Ishikawa (cell line): Measurements from ENCODE around the gene TSTD2.

Experiments used
- CEBPB ChIP-seq: IDR thresholded peaks from 2 replicates; pipeline ENCODE4 v1.6.1; 2012
- CREB1 ChIP-seq: IDR thresholded peaks from 2 replicates; pipeline ENCODE4 v1.6.1; 2012; ENCODE audit warnings: low read depth
- EGR1 ChIP-seq: IDR thresholded peaks from 2 replicates; pipeline ENCODE4 v1.6.1; 2012
- EP300 ChIP-seq: IDR thresholded peaks from 2 replicates; pipeline ENCODE4 v1.6.1; 2012; ENCODE audit warnings: borderline replicate concordance
- FOXM1 ChIP-seq: IDR thresholded peaks from 2 replicates; pipeline ENCODE4 v1.6.1; 2012; ENCODE audit warnings: low read depth, borderline replicate concordance
- NFIC ChIP-seq: IDR thresholded peaks from 2 replicates; pipeline ENCODE4 v1.6.1; 2012
- RAD21 ChIP-seq: IDR thresholded peaks from 2 replicates; pipeline ENCODE4 v1.6.1; 2012; ENCODE audit warnings: low read depth
- TAF1 ChIP-seq: IDR thresholded peaks from 2 replicates; pipeline ENCODE4 v1.6.1; 2012; ENCODE audit warnings: low read depth, mild to moderate bottlenecking
- TCF12 ChIP-seq: IDR thresholded peaks from 2 replicates; pipeline ENCODE4 v1.6.1; 2012; ENCODE audit warnings: low read depth
- TEAD4 ChIP-seq: IDR thresholded peaks from 2 replicates; pipeline ENCODE4 v1.6.1; 2012
- YY1 ChIP-seq: IDR thresholded peaks from 2 replicates; pipeline ENCODE4 v1.6.1; 2012; ENCODE audit warnings: low read depth
- ZBTB7A ChIP-seq: IDR thresholded peaks from 2 replicates; pipeline ENCODE4 v1.6.1; 2012; ENCODE audit warnings: low read depth
- TF ChIP-seq, protein P1 (sequence below): IDR thresholded peaks from 2 replicates; pipeline ENCODE4 v1.6.1; 2012; ENCODE audit warnings: low read depth, mild to moderate bottlenecking
- TF ChIP-seq, protein P2 (sequence below): IDR thresholded peaks from 2 replicates; pipeline ENCODE4 v1.6.1; 2012
- TF ChIP-seq, protein P3 (sequence below): IDR thresholded peaks from 2 replicates; pipeline ENCODE4 v1.6.1; 2012

Gene TSTD2

DNA sequence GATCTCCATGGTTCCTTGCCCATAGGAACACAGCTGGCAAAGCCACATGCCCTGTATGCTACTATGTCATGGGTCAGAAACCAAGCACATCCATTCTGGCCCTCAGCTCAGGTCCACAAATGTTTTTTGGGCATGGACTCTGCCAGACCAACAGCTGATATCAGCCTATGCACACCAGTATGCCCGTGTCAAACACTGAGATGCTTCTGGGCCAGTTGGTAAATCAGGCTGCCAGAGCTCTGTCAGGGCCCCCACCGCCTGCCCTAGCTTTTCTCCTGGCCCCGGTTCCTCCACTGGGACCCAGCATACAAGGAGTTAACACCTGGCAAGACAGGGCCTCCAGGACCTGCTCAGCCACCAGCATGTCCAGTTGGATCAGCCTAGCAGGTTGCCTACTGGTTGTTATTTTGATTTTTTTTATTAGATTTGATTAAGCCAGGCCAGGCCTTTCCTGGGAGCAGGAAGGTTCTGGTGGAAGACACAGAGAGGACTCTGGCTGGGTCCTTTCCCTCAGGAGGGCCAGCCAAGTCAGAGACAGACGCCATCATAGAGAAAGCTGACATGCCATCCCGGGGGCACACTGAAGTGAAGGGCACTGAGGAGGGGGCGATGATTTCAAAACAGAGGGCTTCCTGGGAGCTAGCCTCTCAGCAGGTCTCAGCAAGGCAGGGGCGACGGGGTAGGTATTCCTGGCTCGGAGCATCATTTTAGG lies 65.8 kb downstream of the TSTD2 start:
- no peak for TF ChIP-seq FOXM1
- TF ChIP-seq, protein P1, sequence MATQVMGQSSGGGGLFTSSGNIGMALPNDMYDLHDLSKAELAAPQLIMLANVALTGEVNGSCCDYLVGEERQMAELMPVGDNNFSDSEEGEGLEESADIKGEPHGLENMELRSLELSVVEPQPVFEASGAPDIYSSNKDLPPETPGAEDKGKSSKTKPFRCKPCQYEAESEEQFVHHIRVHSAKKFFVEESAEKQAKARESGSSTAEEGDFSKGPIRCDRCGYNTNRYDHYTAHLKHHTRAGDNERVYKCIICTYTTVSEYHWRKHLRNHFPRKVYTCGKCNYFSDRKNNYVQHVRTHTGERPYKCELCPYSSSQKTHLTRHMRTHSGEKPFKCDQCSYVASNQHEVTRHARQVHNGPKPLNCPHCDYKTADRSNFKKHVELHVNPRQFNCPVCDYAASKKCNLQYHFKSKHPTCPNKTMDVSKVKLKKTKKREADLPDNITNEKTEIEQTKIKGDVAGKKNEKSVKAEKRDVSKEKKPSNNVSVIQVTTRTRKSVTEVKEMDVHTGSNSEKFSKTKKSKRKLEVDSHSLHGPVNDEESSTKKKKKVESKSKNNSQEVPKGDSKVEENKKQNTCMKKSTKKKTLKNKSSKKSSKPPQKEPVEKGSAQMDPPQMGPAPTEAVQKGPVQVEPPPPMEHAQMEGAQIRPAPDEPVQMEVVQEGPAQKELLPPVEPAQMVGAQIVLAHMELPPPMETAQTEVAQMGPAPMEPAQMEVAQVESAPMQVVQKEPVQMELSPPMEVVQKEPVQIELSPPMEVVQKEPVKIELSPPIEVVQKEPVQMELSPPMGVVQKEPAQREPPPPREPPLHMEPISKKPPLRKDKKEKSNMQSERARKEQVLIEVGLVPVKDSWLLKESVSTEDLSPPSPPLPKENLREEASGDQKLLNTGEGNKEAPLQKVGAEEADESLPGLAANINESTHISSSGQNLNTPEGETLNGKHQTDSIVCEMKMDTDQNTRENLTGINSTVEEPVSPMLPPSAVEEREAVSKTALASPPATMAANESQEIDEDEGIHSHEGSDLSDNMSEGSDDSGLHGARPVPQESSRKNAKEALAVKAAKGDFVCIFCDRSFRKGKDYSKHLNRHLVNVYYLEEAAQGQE: no peak
- no peak for TF ChIP-seq NFIC
- TF ChIP-seq CEBPB: no peak
- TF ChIP-seq TEAD4: no peak
- no peak for TF ChIP-seq ZBTB7A
- TF ChIP-seq, protein P2, sequence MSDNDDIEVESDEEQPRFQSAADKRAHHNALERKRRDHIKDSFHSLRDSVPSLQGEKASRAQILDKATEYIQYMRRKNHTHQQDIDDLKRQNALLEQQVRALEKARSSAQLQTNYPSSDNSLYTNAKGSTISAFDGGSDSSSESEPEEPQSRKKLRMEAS: no peak
- no peak for TF ChIP-seq TAF1
- no peak for TF ChIP-seq CREB1
- no peak for TF ChIP-seq EP300
- TF ChIP-seq RAD21: no peak
- no peak for TF ChIP-seq YY1
- TF ChIP-seq EGR1: no peak
- TF ChIP-seq, protein P3, sequence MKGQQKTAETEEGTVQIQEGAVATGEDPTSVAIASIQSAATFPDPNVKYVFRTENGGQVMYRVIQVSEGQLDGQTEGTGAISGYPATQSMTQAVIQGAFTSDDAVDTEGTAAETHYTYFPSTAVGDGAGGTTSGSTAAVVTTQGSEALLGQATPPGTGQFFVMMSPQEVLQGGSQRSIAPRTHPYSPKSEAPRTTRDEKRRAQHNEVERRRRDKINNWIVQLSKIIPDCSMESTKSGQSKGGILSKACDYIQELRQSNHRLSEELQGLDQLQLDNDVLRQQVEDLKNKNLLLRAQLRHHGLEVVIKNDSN: no peak
- no peak for TF ChIP-seq TCF12

DNA sequence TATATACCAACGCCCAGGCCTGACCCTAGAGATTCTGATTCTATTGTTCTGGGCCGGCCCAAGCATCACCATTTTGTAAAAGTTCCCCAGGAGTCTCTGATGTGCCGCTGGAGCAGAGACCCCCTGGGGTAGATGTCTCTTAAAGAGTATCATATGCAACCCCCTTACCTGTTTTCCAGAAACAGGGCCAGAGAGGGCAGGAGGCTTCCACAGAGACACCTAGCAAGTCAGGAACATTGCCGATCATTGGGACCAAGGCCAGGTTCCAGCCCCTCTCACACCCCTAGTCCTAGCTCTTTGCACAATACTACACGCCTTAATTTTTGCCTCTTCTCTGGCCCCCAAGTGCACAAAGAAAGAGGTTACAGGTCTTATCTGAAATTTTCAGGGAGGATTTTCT lies 67.9 kb downstream of the TSTD2 start:
- TF ChIP-seq CEBPB (no peak), FOXM1 (no peak), YY1 (no peak), CREB1 (no peak), EP300 (no peak)
- TF ChIP-seq, protein P1: no peak

DNA sequence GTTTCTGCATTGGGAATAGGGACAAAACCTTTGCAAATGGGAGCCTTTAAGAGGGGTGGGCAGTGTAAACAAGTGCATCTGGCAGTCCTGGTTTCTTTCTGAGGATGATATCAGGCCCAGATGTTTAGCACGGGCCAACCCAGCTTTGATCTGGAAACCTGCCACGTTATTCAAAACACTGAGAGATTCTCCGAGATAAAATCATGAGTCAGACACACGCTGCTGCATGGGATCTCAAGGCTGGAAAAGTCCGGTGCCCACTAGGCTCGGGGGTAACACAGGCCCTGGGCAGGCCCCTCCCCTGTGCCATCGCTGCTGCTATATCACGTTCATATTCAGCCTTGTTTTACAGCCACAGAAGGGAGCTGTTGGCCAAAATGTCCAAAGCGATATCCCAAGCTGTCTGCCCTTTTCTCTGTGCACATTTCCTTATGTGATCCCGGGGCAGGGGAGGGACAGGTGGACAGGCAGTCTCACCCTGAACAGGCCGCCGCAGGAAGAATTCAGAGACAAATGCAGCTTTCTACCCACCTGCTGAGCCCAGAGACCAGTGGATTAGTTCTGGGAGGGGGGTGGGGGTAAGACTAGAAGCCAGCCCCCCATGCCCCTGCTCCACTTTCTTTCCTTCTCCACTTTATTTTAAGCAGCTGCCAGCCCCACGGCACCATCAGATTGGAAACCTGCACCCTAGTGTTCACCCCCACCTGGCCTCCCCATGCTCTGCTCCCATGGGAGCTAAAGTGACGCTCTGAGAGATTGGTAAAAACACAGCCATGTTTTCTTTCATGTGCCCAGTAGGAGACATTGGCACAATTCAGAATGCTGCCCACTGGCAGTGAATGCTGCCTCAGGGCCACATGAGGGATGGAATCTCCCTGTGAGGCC lies 68.6 kb downstream of the TSTD2 start:
- no peak for TF ChIP-seq EGR1
- TF ChIP-seq CREB1: no peak
- TF ChIP-seq NFIC: no peak

DNA sequence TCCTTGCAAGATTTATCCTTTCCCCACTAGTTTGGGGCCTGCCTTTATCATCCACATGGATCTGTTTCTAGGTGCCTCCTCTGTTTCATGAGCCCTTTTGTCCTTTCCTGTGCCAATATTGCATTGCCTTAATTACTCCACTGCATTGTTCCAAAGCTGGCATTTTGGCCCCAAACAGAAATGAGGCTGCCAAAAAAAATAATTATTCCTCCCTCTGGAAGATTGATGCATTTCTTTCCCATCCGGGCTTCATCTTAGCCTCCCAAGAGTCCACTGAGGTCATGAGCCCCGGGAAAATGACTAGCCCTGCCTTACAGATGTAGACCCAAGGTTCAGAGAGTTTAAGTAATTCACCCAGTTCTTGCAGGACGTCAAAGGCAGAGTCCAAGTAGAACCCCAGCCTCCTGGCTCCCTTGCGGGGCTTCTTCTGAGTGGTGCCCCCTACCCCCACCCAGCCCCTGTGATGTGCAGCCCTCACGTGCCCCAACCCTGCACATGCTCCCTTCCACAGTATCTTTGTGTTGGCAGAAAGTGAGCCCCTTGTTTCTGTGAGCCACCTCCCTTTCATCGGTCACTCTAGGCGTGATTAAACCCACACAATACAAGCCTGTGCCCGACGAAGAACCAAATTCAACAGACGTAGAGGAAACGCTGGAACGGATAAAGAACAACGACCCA lies 69.6 kb downstream of the TSTD2 start:
- TF ChIP-seq RAD21: no peak
- TF ChIP-seq, protein P2: no peak
- TF ChIP-seq NFIC: peak; percentile 68

DNA sequence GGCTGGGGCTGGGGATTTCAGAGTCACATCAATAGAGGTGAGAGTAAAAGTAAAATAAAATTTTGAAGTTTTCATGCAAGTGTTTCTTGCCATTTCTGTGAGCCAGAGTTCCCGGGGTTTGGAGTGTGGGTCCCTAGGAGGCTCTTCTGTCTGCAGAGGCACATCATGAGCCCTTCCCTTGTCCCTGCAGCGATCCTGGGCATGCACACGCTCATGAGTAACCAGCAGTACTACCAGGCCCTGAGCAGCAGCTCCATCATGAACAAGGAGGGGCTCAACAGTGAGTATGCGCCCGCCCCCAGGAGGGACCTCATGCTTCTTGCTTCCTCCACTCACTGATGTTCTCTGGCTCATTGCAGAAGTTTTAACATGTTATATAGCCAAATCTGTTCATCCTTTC lies 70.6 kb downstream of the TSTD2 start:
- TF ChIP-seq CREB1 (no peak), ZBTB7A (no peak), FOXM1 (no peak), CEBPB (no peak)
- TF ChIP-seq, protein P2: no peak

DNA sequence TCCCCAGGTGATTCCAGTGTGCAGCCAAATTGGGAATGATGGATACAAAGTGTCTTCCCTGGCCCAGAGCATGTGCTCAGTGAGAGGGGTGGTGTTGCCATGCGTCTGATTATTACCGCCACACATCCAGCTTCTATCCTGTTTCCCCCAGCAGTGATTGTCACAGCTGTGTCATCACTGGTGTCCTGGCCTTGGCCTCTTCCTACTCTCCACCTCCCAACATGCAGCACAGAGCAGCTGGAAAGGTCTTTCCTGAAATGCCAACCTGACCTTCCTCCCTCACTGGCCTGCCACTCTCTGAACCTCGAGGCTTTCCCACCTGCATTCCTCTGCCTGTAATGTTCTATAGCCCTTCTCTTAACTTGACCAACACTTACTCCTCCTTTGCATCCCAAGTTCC lies 71.7 kb downstream of the TSTD2 start:
- TF ChIP-seq ZBTB7A (no peak), CREB1 (no peak), EP300 (no peak), RAD21 (no peak), EGR1 (no peak), FOXM1 (no peak), TEAD4 (no peak), NFIC (no peak), TCF12 (no peak), CEBPB (no peak), YY1 (no peak), TAF1 (no peak)
- TF ChIP-seq, protein P1: no peak
- TF ChIP-seq, protein P2: no peak
- TF ChIP-seq, protein P3: no peak
